H1 (cell line): ENCODE measurements around the gene HSD17B8. TPM values are rescaled to one million over a fixed set of nuclear protein-coding genes. Genes with fewer than 3 reads are reported as not detected.

ENCODE experiments used
- NANOG ChIP-seq: IDR thresholded peaks from 2 replicates; pipeline ENCODE4 v1.6.1; 2011; ENCODE audit warnings: low read length, low read depth, mild to moderate bottlenecking, inconsistent platforms; ENCODE audit not compliant: insufficient read depth, poor library complexity, severe bottlenecking
- polyA plus RNA-seq, 7 experiments: library from polyadenylated mRNA; depleted of rRNA in 3 of 7; stranded (reverse) in 5 of 7; unstranded in 2 of 7; fragments of >200 nt in 5 of 7; fragments of 200-250 nt in 2 of 7; gene quantifications; 1 replicate in 5 of 7; 2 replicates in 1 of 7; 4 replicates in 1 of 7; pipeline versions ENCODE4 v1.2.1 to v1.2.3, GENCODE V29; 2011 to 2013; ENCODE audit warnings: missing spikeins in 2 of 7, mixed read lengths in 2 of 7
- total RNA-seq: library from RNA; stranded (reverse); fragmentation: NEBNext Ultra II Directional; extraction: Animal tissue kit (Norgen Biotek cat#: 25700); gene quantifications from 2 replicates; pipeline ENCODE4 v1.2.1, GENCODE V29; 2021

Gene HSD17B8
- total and polyA plus RNA-seq, 2 of the 8 experiments (the other 6 are each of a cell fraction or from before 2014, with no cell fraction given): 3.3 to 17.1 TPM

DNA sequence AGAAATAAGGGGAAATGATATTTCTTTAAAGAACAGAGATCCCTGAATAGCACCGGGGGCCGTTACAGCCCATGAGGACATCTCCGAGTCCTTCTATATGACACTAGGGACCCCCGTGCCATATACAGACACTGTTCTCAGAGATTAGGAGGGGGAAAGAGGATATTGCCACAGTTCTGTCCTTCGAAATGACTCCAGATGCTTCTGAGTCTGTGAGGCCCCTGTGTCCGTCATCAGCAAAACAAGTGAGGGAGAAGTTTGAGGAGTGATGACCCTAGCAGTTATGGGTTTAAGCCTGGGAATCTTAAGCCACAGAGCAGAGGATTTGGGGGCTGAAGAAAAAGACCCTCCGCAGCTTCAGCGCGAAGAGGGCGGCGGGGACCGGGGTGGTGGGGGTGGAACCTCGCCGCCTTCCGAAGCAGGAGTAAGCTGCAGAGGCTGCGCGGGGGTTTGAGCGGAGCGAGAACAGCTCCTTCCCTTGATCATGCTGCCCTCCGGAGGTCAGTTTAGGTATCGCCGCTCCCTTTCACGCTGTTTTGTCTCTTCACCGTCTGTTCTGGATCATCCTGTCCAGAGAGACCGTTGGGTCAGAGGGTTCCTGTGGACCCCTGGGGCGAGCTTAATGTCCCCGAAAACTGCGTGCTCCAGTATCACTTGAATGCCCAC, 43.7 kb downstream of the HSD17B8 start (continued):
- TF ChIP-seq NANOG: no peak
